Immature natural killer cell (primary cell): ENCODE results near the gene C10orf67. TPM values are rescaled to one million over a fixed set of nuclear protein-coding genes. Genes with fewer than 3 reads are reported as not detected.
A peak's percentile ranks its signal among the peaks of the same experiment; 100 is the strongest.
"Not testable (repeated sequence)": the region's sequence is repeated elsewhere in the genome, so short reads cannot be mapped to it uniquely, and the experiment has no call there.

Source experiments
- DNase-seq, 3 donors: peaks; one replicate each; pipeline ENCODE4 v3.0.0; 2022; ENCODE audit warnings: mixed read lengths in 1 of 3
- H3K27ac Mint-ChIP-seq, 6 donors: one replicate each; pipeline ENCODE4 v1.8.0; 2020; ENCODE audit warnings: mixed read lengths in 6 of 6, mild to moderate bottlenecking in 5 of 6, inconsistent platforms in 4 of 6, moderate library complexity in 3 of 6
- H3K27me3 Mint-ChIP-seq, 3 donors: one replicate each; pipeline ENCODE4 v1.8.0; 2020 to 2021; ENCODE audit warnings: low read depth in 3 of 3, mild to moderate bottlenecking in 3 of 3, mixed read lengths in 3 of 3, moderate library complexity in 3 of 3, inconsistent platforms in 1 of 3
- H3K36me3 Mint-ChIP-seq, 3 donors: one replicate each; pipeline ENCODE4 v1.8.0; 2020; ENCODE audit warnings: mixed read lengths in 3 of 3, inconsistent platforms in 2 of 3, mild to moderate bottlenecking in 2 of 3
- H3K4me1 Mint-ChIP-seq, 2 donors: one replicate each; pipeline ENCODE4 v1.8.0; 2020; ENCODE audit warnings: inconsistent platforms in 2 of 2, mild to moderate bottlenecking in 2 of 2, mixed read lengths in 2 of 2, moderate library complexity in 1 of 2
- H3K4me3 Mint-ChIP-seq, 5 donors: one replicate each; pipeline ENCODE4 v1.8.0; 2020; ENCODE audit warnings: mild to moderate bottlenecking in 5 of 5, mixed read lengths in 5 of 5, inconsistent platforms in 3 of 5, moderate library complexity in 3 of 5
- H3K9me3 Mint-ChIP-seq, 6 donors: one replicate each; pipeline ENCODE4 v1.8.0; 2020; ENCODE audit warnings: mild to moderate bottlenecking in 6 of 6, mixed read lengths in 6 of 6, inconsistent platforms in 4 of 6, moderate library complexity in 3 of 6
- polyA plus RNA-seq, 3 donors: library from polyadenylated mRNA; unstranded; fragments of 300-500 nt; fragmentation: Illumina TruSeq; gene quantifications; one replicate each; pipeline ENCODE4 v1.2.3, GENCODE V29; 2021

C10orf67 gene
- not detected for polyA plus RNA-seq

DNA sequence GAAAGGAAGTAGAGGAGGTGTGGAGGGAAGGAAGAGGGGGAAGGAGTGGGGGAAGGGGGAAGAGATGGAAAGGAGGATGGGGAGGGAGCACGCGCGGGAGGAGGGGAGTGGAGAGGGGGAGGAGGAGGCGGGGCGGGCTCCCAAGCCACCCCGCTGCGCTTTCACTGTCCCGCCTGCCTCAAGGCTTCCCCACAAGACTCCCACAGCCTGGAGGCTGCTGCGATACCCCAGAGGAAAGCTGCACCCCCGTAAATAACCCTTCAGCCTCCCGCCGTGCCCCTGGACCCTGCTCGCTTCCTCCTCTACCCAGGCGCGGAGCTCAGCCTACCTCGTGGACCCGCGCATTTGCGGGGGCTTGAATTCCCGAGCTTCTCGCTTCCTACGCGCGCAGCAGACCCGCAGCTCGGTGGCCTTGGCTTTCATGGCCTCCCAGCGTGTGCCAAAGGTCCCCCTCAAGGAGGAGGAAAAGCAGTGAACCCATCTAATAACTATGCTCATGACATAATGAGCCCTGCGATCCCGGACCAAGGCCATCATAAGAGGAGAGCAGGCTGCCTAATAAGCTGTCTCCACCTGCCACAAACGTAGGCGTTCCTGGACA, at the start of gene C10orf67:
Gene C10orf67, minus strand, starts transcription at position 557 of the 601 bp plus-strand sequence. Its CDS starts 23 bp downstream, at position 534.
- no peak within 1 kb of the TSS for H3K27ac Mint-ChIP-seq
- H3K27me3 Mint-ChIP-seq: peaks cover 1 to 19% (median 6%) of the 10 kb centered on the region in 3 donors
- no peaks in the 10 kb centered on the region for H3K36me3 Mint-ChIP-seq
- DNase-seq: no peak
- H3K4me1 Mint-ChIP-seq: peaks cover 0 to 5% of the 10 kb centered on the region in 2 donors
- H3K4me3 Mint-ChIP-seq: peak within 1 kb of the TSS in 3 of 5 donors; percentile 17 to 42 (median 42)
- H3K9me3 Mint-ChIP-seq: peaks cover 0 to 3% (median 0%) of the 10 kb centered on the region in 6 donors

DNA sequence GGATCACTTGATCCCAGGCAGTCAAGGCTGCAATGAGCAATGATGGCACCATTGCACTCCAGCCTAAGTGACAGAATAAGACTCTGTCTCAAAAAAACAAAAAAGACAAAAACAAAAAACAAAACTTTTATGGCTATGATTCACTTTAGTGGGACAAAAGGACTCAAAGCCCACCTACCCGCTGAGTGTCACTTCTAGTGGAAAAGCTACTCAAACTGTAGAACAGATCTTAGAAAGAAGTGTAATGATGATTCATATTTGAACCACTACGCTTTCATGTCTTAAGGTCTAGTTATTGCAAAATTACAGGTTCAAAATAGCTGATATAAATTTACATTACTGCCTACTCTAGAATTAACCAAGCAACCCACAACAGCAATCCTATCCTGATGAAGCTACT, 47.2 kb upstream of the C10orf67 start:
- Mint-ChIP-seq H3K27ac (no peak overlapping the region), H3K36me3 (no peaks in the 10 kb centered on the region), H3K9me3 (peaks cover 0 to 2% (median 0%) of the 10 kb centered on the region in 6 donors), H3K4me3 (no peak overlapping the region), H3K27me3 (peaks cover 0 to 5% (median 2%) of the 10 kb centered on the region in 3 donors), H3K4me1 (no peaks in the 10 kb centered on the region)
- no peak for DNase-seq

DNA sequence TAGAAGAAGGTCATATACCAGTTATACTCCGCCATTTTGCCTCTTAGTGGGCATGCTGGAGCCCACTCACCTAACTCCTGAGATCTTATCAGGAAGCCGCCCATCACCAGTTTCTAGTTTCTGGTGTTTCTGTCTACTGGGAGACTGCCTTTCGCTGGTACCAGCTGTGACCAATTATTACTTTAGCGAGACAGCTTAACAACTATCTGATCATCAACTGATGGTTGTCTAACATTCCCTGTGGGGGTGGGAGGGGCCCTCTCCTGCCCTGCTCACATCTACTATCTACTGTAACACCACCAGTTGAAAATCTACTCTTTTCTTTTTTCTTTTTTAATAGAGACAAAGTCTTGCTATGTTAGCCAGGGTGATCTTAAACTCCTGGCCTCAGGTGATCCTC, 46.2 kb upstream of the C10orf67 start:
- DNase-seq: no peak
- Mint-ChIP-seq H3K27me3 (peaks cover 0 to 4% (median 2%) of the 10 kb centered on the region in 3 donors), H3K4me3 (no peak overlapping the region), H3K9me3 (peaks cover 0 to 2% (median 0%) of the 10 kb centered on the region in 6 donors), H3K36me3 (no peaks in the 10 kb centered on the region), H3K4me1 (no peaks in the 10 kb centered on the region), H3K27ac (no peak overlapping the region)

DNA sequence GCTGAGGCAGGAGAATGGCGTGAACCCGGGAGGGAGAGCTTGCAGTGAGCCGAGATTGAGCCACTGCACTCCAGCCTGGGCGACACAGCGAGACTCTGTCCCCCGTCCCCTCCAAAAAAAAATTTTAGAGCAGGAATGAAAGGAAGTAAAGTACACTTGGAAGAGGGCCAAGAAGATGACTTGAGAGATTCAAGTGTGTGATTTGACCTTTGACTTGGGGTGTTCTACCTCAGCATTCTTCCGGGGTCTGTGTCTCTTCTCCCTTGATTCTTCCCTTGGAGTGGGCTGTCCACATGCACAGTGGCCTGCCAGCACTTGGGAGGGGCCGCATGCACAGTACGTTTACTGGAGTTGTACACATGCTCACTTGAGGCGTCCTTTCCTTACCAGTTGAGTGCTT, 45.8 kb upstream of the C10orf67 start:
- H3K9me3 Mint-ChIP-seq, H3K27me3 Mint-ChIP-seq, H3K4me1 Mint-ChIP-seq, H3K27ac Mint-ChIP-seq, DNase-seq, H3K4me3 Mint-ChIP-seq, H3K36me3 Mint-ChIP-seq: not testable (repeated sequence)

DNA sequence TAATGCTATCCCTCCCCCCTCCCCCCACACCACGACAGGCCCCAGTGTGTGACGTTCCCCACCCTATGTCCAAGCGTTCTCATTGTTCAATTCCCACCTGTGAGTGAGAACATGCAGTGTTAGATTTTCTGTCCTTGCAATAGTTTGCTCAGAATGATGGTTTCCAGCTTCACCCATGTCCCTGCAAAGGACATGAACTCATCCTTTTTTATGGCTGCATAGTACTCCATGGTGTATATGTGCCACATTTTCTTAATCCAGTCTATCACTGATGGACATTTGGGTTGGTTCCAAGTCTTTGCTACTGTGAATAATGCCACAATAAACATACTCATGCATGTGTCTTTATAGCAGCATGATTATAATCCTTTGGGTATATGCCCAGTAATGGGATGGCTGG, 42.9 kb upstream of the C10orf67 start:
- not testable (repeated sequence) for H3K27ac Mint-ChIP-seq, H3K9me3 Mint-ChIP-seq, DNase-seq, H3K4me3 Mint-ChIP-seq, H3K4me1 Mint-ChIP-seq, H3K27me3 Mint-ChIP-seq, H3K36me3 Mint-ChIP-seq

DNA sequence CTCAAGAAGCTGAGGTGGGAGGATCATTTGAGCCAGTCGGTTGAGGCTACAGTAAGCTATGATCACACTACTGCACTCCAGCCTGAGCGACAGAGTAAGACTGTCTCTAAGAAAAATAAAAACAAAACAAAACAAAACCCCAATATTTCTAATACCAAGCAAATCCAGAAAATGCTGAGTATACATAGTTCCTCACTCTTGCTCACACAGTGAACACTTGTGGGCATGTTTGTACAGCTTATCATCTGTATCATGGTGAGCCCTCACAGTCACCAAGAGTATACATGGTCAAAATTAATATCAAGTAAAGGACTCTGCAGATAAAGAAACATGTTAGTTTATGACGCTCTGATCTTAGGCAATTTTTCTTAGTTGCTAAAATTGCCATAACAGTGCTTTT, 41.5 kb upstream of the C10orf67 start:
- Mint-ChIP-seq H3K27ac (no peak overlapping the region), H3K36me3 (no peaks in the 10 kb centered on the region), H3K4me3 (no peak overlapping the region), H3K4me1 (no peaks in the 10 kb centered on the region), H3K27me3 (peaks cover 0 to 7% (median 0%) of the 10 kb centered on the region in 3 donors), H3K9me3 (no peaks in the 10 kb centered on the region)
- no peak for DNase-seq

DNA sequence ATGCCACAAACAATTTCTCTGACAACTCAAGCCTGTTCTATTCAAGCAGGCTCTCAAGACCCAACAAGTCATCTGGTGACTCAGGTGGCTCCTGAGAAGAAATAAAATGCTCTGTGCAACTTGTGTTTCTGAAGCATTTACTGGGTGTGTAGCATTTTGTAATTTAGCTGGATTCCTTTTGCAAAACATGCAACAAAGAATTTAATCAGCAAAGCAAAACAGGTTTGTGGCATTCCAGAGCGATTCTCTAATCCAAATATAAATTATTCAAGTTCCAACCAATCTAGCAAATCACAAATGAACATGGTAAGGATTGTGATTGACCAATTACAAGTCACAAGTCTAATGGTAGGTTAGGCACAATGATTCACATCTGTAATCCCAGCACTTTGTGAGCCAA, 39.8 kb upstream of the C10orf67 start:
- H3K27ac Mint-ChIP-seq: no peak overlapping the region
- H3K36me3 Mint-ChIP-seq: no peaks in the 10 kb centered on the region
- no peak for DNase-seq
- H3K4me1 Mint-ChIP-seq: no peaks in the 10 kb centered on the region
- no peak overlapping the region for H3K4me3 Mint-ChIP-seq
- H3K9me3 Mint-ChIP-seq: no peaks in the 10 kb centered on the region
- peaks cover 0 to 7% (median 0%) of the 10 kb centered on the region in 3 donors for H3K27me3 Mint-ChIP-seq

DNA sequence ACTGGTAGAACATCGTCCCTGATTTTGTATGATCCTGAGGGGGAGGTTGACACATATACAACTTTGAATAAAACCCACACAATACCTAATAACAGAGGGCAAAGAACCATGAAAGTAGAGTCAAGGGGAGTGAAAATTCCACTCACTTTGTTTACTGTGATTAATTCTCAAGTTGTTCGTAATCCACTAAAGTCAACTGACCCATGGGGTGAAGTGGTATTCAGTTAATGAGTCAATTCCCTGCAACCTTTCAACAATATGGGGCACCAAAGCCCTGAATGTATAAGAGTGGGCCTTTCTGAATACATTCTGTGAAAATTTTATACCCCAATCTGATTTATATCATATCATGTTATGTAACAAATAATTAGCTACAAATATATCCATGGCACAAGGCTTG, 39.0 kb upstream of the C10orf67 start:
- H3K9me3 Mint-ChIP-seq: peaks cover 0 to 2% (median 0%) of the 10 kb centered on the region in 6 donors
- H3K4me3 Mint-ChIP-seq: no peak overlapping the region

DNA sequence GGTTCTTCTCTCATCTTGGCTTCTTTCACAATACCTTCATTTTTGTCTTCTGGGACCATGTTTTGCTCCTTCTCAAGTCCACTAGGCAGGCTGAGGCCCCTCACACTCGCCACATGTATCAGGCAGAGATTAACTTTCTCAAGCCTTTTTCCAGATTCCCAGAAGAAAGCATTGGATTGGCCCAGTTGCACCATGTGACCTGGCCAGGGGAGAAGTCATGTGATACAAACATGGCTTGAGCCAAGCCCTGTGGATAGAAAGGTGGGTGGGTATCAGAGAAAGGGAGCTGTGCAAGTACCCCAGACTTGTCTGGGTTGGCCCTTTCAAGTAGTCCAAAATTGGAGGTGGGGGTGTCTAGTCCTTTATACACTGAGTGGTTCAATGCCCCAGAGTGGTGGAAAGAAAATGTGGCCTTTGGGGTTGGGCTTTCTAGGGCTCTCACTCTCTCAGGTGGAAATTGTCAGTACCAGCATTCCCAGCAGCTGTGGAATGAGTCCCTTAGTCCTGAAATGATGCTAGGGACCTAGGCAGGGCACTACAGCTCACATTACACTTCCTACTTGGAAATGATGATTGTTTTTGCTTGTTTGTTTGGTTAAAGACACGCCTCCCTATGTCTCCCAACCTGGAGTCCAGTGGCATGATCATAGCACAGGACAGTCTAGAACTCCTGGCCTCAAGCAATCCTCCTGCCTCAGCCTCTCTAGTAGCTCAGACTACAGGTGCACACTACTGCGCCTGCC, 36.9 kb upstream of the C10orf67 start:
- H3K27ac Mint-ChIP-seq: no peak overlapping the region
- H3K9me3 Mint-ChIP-seq: peaks cover 0 to 2% (median 0%) of the 10 kb centered on the region in 6 donors
- H3K27me3 Mint-ChIP-seq: peaks cover 0 to 7% (median 0%) of the 10 kb centered on the region in 3 donors
- H3K36me3 Mint-ChIP-seq: no peaks in the 10 kb centered on the region
- H3K4me3 Mint-ChIP-seq: no peak overlapping the region
- DNase-seq: no peak
- no peaks in the 10 kb centered on the region for H3K4me1 Mint-ChIP-seq

More for the DNA sequence above, 39.0 kb upstream of the C10orf67 start:
- Mint-ChIP-seq H3K4me1 (no peaks in the 10 kb centered on the region), H3K36me3 (no peaks in the 10 kb centered on the region), H3K27ac (no peak overlapping the region), H3K27me3 (peaks cover 0 to 7% (median 0%) of the 10 kb centered on the region in 3 donors)
- no peak for DNase-seq

DNA sequence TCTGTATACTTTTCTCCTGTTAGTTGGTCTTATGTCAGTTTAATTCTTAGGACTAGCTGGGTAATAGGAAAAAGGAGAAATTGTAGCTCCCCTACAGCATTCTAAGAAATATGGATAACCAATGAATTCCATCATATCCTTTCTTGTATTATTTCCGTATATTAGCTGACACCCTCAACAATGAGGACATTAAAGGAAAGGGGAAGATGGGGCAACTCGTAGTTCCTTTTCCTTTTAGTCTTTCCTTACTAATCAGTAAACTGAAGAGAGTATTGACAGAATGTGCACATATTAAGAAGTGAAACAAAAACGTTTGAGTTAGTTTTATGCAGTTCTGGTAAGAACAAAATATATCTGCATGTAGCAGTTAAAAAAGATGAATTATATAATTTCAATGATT, 35.1 kb upstream of the C10orf67 start:
- DNase-seq: no peak
- peaks cover 0 to 2% (median 0%) of the 10 kb centered on the region in 6 donors for H3K9me3 Mint-ChIP-seq
- H3K4me1 Mint-ChIP-seq: no peaks in the 10 kb centered on the region
- no peaks in the 10 kb centered on the region for H3K36me3 Mint-ChIP-seq
- H3K27ac Mint-ChIP-seq: no peak overlapping the region
- peaks cover 0 to 13% (median 0%) of the 10 kb centered on the region in 3 donors for H3K27me3 Mint-ChIP-seq
- H3K4me3 Mint-ChIP-seq: no peak overlapping the region

DNA sequence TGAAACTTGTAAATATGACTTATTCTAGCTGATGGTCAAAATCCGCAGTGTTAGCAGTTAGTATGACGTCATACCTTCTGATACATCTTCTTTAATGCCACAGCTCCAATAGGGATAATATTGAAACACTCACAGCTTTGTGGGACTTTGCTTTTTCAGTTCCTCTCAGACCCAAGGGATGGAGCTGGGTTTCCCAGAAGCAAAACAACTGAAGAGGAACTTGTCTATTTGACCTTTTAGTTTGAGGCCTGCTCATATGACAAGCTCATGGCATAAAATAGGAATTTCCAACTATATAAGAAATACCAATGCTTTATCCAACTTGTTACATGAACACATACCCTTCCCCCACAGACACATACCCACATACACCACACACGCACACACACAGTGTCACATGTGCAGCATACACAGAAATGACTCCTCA, 31.6 kb upstream of the C10orf67 start:
- Mint-ChIP-seq H3K9me3 (peaks cover 0 to 2% (median 0%) of the 10 kb centered on the region in 6 donors), H3K36me3 (no peaks in the 10 kb centered on the region), H3K4me3 (no peak overlapping the region), H3K27me3 (peaks cover 0 to 12% (median 2%) of the 10 kb centered on the region in 3 donors), H3K27ac (no peak overlapping the region), H3K4me1 (no peaks in the 10 kb centered on the region)
- DNase-seq: no peak

DNA sequence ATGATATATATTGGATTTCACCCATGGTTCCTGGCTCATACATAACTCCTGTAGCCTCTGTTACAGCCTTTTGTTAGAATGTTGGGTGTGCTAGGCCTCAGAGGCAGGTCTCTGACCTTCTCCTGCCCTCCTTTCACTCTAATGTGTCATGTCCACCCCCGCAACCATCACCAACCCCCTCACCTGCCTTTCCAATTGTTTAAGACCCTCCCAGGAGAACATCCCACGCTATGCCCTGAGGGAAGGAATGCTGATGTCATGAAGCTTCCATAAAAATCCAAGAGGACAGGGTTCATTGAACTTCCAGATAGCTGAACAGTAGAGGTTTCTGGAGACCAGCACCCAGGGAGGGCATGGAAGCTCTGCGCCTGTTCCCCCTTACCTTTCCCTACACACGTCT, 30.8 kb upstream of the C10orf67 start:
- no peak for DNase-seq
- Mint-ChIP-seq H3K4me3 (no peak overlapping the region), H3K27ac (no peak overlapping the region), H3K36me3 (no peaks in the 10 kb centered on the region), H3K27me3 (peaks cover 0 to 12% (median 2%) of the 10 kb centered on the region in 3 donors), H3K4me1 (no peaks in the 10 kb centered on the region), H3K9me3 (peaks cover 0 to 2% (median 0%) of the 10 kb centered on the region in 6 donors)

DNA sequence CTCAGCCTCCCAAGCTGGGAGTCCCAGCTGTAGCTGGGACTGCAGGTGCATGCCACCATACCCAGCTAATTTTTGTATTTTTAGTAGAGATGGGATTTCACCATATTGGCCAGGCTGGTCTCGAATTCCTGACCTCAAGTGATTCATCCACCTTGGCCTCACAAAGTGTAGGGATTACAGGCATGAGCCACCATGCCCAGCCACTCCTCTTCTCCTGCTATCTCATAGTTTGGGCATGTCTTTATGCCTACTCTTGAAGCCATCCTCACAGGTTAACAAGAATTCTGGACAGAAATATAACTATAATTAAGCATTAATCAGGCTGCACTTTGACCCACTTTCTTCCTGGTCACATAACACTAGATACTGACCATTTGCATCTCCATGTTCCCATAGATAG, 28.6 kb upstream of the C10orf67 start:
- DNase-seq: no peak
- H3K9me3 Mint-ChIP-seq: peaks cover 0 to 2% (median 0%) of the 10 kb centered on the region in 6 donors
- no peak overlapping the region for H3K27ac Mint-ChIP-seq
- H3K36me3 Mint-ChIP-seq: no peaks in the 10 kb centered on the region
- peaks cover 0 to 12% (median 2%) of the 10 kb centered on the region in 3 donors for H3K27me3 Mint-ChIP-seq
- no peak overlapping the region for H3K4me3 Mint-ChIP-seq
- peaks cover 4 to 13% of the 10 kb centered on the region in 2 donors for H3K4me1 Mint-ChIP-seq

DNA sequence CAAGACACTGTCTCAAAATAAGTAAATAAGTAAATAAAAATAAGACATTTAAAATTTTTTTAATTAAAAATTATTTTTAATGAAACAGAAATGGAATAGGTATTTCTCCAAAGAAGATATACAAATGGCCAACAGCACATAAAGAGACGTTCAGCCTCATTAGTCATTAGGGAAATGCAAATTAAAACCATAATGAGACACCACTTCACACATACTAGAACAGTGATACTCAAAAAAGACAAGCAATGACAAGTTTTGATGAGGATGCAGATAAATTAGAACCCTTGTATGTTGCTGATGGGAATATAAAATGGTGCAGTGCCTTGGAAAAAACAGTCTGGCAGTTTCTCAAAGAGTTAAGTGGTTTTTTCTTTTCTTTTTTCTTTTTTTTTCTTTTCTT, 26.5 kb upstream of the C10orf67 start:
- H3K4me1 Mint-ChIP-seq: peaks cover 4 to 16% of the 10 kb centered on the region in 2 donors
- peaks cover 0 to 13% (median 2%) of the 10 kb centered on the region in 3 donors for H3K27me3 Mint-ChIP-seq
- no peak for DNase-seq
- H3K27ac Mint-ChIP-seq: no peak overlapping the region
- H3K36me3 Mint-ChIP-seq: no peaks in the 10 kb centered on the region
- no peak overlapping the region for H3K4me3 Mint-ChIP-seq
- peaks cover 0 to 2% (median 0%) of the 10 kb centered on the region in 6 donors for H3K9me3 Mint-ChIP-seq
